GM12878 (cell line): ENCODE measurements around the gene LCE3E. TPM values are rescaled to one million over a fixed set of nuclear protein-coding genes. Genes with fewer than 3 reads are reported as not detected.

Experiments used
- ATAC-seq: fragments of 200-7000 bp; cut with Tn5 transposase; 3 replicates; pipeline ENCODE4 v1.9.1; 2020; ENCODE audit warnings: mild to moderate bottlenecking, moderate library complexity
- BruUV-seq: library from RNA; stranded (reverse); fragments of 400-500 nt; replicated peaks from 2 replicates; lab custom pipeline; 2021; lab: Mats Ljungman, UMichigan
- CTCF ChIA-PET: fragments of 300-600 bp; sonication (Branson Sonifier 250); formaldehyde crosslinking; extraction: SDS; loops from one replicate; lab custom pipeline; 2021; ENCODE audit warnings: inconsistent platforms; lab: Yijun Ruan, JAX
- POLR2A ChIA-PET: fragments of 350-600 bp; formaldehyde crosslinking; extraction: SDS; loops from one replicate; lab custom pipeline; 2021; ENCODE audit warnings: inconsistent platforms; lab: Charles Lee
- RAD21 ChIA-PET: fragments of 300-600 bp; sonication (Branson Sonifier 250); formaldehyde crosslinking; loops from one replicate; lab custom pipeline; 2023; ENCODE audit warnings: antibody characterized with exemption; ENCODE audit not compliant: unreplicated experiment; lab: Charles Lee
- SMC1A ChIA-PET: fragments of 300-600 bp; sonication (Branson Sonifier 250); formaldehyde crosslinking; loops from one replicate; lab custom pipeline; 2023; ENCODE audit not compliant: unreplicated experiment, uncharacterized antibody; lab: Charles Lee
- DNase-seq: peaks from one replicate; pipeline ENCODE4 v3.0.0-alpha.2; 2011; ENCODE audit warnings: low read depth, low spot score
- FAIRE-seq: peaks from 3 replicates; lab custom pipeline; 2011; peaks lifted over from hg19 to GRCh38; lab: Jason Lieb, UNC
- H2AFZ ChIP-seq: 2 replicates; pipeline ENCODE4 v1.6.0; 2011; ENCODE audit warnings: low read depth, low read length, control low read depth; ENCODE audit not compliant: control insufficient read depth
- H3K27ac ChIP-seq: 2 replicates; pipeline ENCODE4 v1.5.1; 2011; ENCODE audit warnings: control low read depth; ENCODE audit not compliant: control insufficient read depth, insufficient read depth
- H3K27me3 ChIP-seq, 2 experiments: replicated peaks in 1 of 2; 2 replicates each; pipeline versions ENCODE4 v1.6.0 to v1.6.1; 2011; ENCODE audit warnings: low read length in 1 of 2; ENCODE audit not compliant: control insufficient read depth in 2 of 2, insufficient read depth in 2 of 2
- H3K36me3 ChIP-seq, 2 experiments: 2 replicates each; pipeline ENCODE4 v1.5.1; 2011; ENCODE audit warnings: low read length in 1 of 2; ENCODE audit not compliant: control insufficient read depth in 2 of 2, insufficient read depth in 2 of 2
- H3K4me1 ChIP-seq: 2 replicates; pipeline ENCODE4 v1.6.1; 2011; ENCODE audit warnings: mild to moderate bottlenecking, low read length, moderate library complexity, mixed read lengths; ENCODE audit not compliant: control insufficient read depth, insufficient read depth
- H3K4me2 ChIP-seq: 2 replicates; pipeline ENCODE4 v1.6.0; 2011; ENCODE audit warnings: control low read depth; ENCODE audit not compliant: control insufficient read depth, insufficient read depth
- H3K4me3 ChIP-seq: fragments of 200-600 bp; sonication (generic); 2 replicates; pipeline ENCODE4 v1.5.1; 2016
- H3K79me2 ChIP-seq: 2 replicates; pipeline ENCODE4 v1.6.0; 2011; ENCODE audit warnings: low read length; ENCODE audit not compliant: control insufficient read depth, insufficient read depth
- H3K9ac ChIP-seq: 2 replicates; pipeline ENCODE4 v1.8.0; 2011; ENCODE audit warnings: low read length, control low read depth, mixed read lengths; ENCODE audit not compliant: control insufficient read depth, insufficient read depth
- H3K9me3 ChIP-seq: replicated peaks from 3 replicates; pipeline ENCODE4 v1.5.1; 2011; ENCODE audit warnings: mild to moderate bottlenecking, low read length; ENCODE audit not compliant: control insufficient read depth, insufficient read depth
- H4K20me1 ChIP-seq: 2 replicates; pipeline ENCODE4 v1.6.0; 2011; ENCODE audit not compliant: control insufficient read depth, insufficient read depth
- CTCF ChIP-seq, 3 experiments: IDR thresholded peaks in 2 of 3; conservative IDR thresholded peaks in 1 of 3; 2 replicates each; pipeline ENCODE4 v1.5.1; 2011; ENCODE audit warnings: low read depth in 3 of 3, low read length in 3 of 3, mild to moderate bottlenecking in 3 of 3, control low read depth in 2 of 3, moderate library complexity in 2 of 3, inconsistent platforms in 1 of 3, mixed read lengths in 1 of 3; ENCODE audit not compliant: control insufficient read depth in 2 of 3, insufficient read depth in 1 of 3; ENCODE audit errors: extremely low read depth in 1 of 3
- EZH2 ChIP-seq: IDR thresholded peaks from 2 replicates; pipeline ENCODE4 v1.6.1; 2012; ENCODE audit warnings: low read depth, mild to moderate bottlenecking, control low read depth, inconsistent platforms, low read length, borderline replicate concordance; ENCODE audit not compliant: control insufficient read depth
- RAD21 ChIP-seq: IDR thresholded peaks from 2 replicates; pipeline ENCODE4 v1.6.1; 2011; ENCODE audit warnings: mild to moderate bottlenecking, low read depth, low read length, moderate library complexity; ENCODE audit not compliant: insufficient read depth
- SREBF2 ChIP-seq: IDR thresholded peaks from 2 replicates; pipeline ENCODE4 v1.6.1; 2012; ENCODE audit warnings: mild to moderate bottlenecking, low read length
- TAF1 ChIP-seq: IDR thresholded peaks from 2 replicates; pipeline ENCODE4 v1.6.1; 2011; ENCODE audit warnings: mild to moderate bottlenecking, low read depth, low read length, borderline replicate concordance
- YBX1 ChIP-seq: fragments of 450-650 bp; IDR thresholded peaks from 2 replicates; pipeline ENCODE4 v1.6.1; 2016; ENCODE audit warnings: antibody characterized with exemption
- WGBS: methylation state at CpG from one replicate; pipeline ENCODE4 v1.1.6; 2016; ENCODE audit warnings: low lambda C conversion rate; ENCODE audit not compliant: insufficient replicate concordance, insufficient coverage; ENCODE audit errors: missing lambda C conversion rate; 5-methylcytosine and 5-hydroxymethylcytosine counted together
- in situ Hi-C: fragments of 300-500 bp; cut with MboI; formaldehyde crosslinking; loops from 9 replicates; pipeline ENCODE4 v1.14.3; 2018; ENCODE audit warnings: mixed read lengths
- intact Hi-C: fragments of 100-400 bp; cut with micrococcal nuclease; formaldehyde crosslinking; loops from one replicate; pipeline ENCODE4 v1.14.2; 2022; ENCODE audit not compliant: unreplicated experiment
- polyA plus RNA-seq, 11 experiments: library from polyadenylated mRNA; depleted of rRNA in 4 of 11; unstranded in 6 of 11; stranded (reverse) in 5 of 11; fragments of >200 nt; fragmentation: Nextera tagmentation in 4 of 11; fragmentation: Illumina TruSeq in 1 of 11; extraction: Ambion mirVana in 4 of 11; extraction: Trizol in 1 of 11; gene quantifications; 1 replicate in 1 of 11; 2 replicates in 10 of 11; pipeline versions ENCODE4 v1.2.1 to v1.2.3, GENCODE V29; 2011 to 2016; ENCODE audit warnings: inconsistent platforms in 2 of 11, missing spikeins in 2 of 11, low read depth in 1 of 11
- total RNA-seq, 4 experiments: library from RNA; depleted of rRNA in 3 of 4; stranded (reverse); fragments of >200 nt in 3 of 4; fragmentation: Illumina TruSeq in 1 of 4; extraction: Trizol in 1 of 4; gene quantifications; 2 replicates each; pipeline versions ENCODE4 v1.2.1 to v1.2.3, GENCODE V29; 2013 to 2021
- TF ChIP-seq, protein P1 (sequence below): IDR thresholded peaks from 2 replicates; pipeline ENCODE4 v1.6.1; 2011; ENCODE audit warnings: mild to moderate bottlenecking, low read depth, low read length, moderate library complexity; ENCODE audit not compliant: insufficient replicate concordance

LCE3E gene
- total and polyA plus RNA-seq, 10 of the 15 experiments (the other 5 are each of a cell fraction or from before 2014, with no cell fraction given) = not detected

GRCh38 chr1:152533327-152533938 is 33.1 kb downstream of the LCE3E start:
- in situ Hi-C loops (no loop called here), intact Hi-C loops (loop anchor here (2.0 kb wide), 1 partner anchor 37 kb away; no protein-coding TSS in a partner anchor)
- SMC1A ChIA-PET = interaction anchor here (0.6 to 0.7 kb wide), 2 partner anchors 64 to 74 kb away, joined by 3 read pairs; no protein-coding TSS in a partner anchor
- ATAC-seq = peak; percentile 52; the same call in 1 of the 3 replicates
- CTCF ChIA-PET = interaction anchor here (0.7 to 1.5 kb wide), 8 partner anchors 13 to 75 kb away, joined by 3 to 11 read pairs (median 4); no protein-coding TSS in a partner anchor
- POLR2A ChIA-PET = no interaction called here
- Histone ChIP-seq H3K27me3 (peaks cover 0 to 3% of the 10 kb centered on the region in 2 experiments; a peak in 1 of 4 replicates), H3K9ac (no peak overlapping the region), H4K20me1 (no peaks in the 10 kb centered on the region), H3K4me2 (no peak overlapping the region), H3K27ac (no peak overlapping the region), H2AFZ (no peak overlapping the region), H3K4me1 (no peaks in the 10 kb centered on the region), H3K4me3 (no peak overlapping the region), H3K9me3 (no peaks in the 10 kb centered on the region), H3K36me3 (no peaks in the 10 kb centered on the region), H3K79me2 (no peaks in the 10 kb centered on the region)
- 14% methylated on average over 7 of the region's 7 CpGs for WGBS
- BruUV-seq = no TSS peak
- peak; percentile 69 for FAIRE-seq
- RAD21 ChIA-PET = interaction anchor here (0.7 to 1.2 kb wide), 2 partner anchors 39 to 75 kb away, joined by 3 read pairs; no protein-coding TSS in a partner anchor
- TF ChIP-seq YBX1 = no peak
- TF ChIP-seq CTCF (IDR thresholded peaks at IDR 0.05 in 2 of 3, conservative IDR thresholded peaks at IDR 0.05 in 1 of 3; ENCODE audit: control insufficient read depth in 2 of 3, extremely low read depth in 1 of 3, insufficient read depth in 1 of 3, low read depth in 3 of 3, low read length in 3 of 3) = peak; percentile 66 to 77 (median 75)
- TF ChIP-seq EZH2 = no peak
- TF ChIP-seq RAD21 = peak; percentile 70
- no peak for TF ChIP-seq SREBF2
- no peak for TF ChIP-seq TAF1
- TF ChIP-seq, protein P1, sequence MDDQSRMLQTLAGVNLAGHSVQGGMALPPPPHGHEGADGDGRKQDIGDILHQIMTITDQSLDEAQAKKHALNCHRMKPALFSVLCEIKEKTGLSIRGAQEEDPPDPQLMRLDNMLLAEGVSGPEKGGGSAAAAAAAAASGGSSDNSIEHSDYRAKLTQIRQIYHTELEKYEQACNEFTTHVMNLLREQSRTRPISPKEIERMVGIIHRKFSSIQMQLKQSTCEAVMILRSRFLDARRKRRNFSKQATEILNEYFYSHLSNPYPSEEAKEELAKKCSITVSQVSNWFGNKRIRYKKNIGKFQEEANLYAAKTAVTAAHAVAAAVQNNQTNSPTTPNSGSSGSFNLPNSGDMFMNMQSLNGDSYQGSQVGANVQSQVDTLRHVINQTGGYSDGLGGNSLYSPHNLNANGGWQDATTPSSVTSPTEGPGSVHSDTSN = no peak
- TF ChIP-seq, all 136 proteins: peak for 2
- DNase-seq = no peak
